Osteocyte (in vitro differentiated cells): ENCODE data around the gene PTPN21. TPM values are rescaled to one million over a fixed set of nuclear protein-coding genes. Genes with fewer than 3 reads are reported as not detected.

Experiments
- DNase-seq: peaks from one replicate; pipeline ENCODE4 v3.0.0; 2021; ENCODE audit warnings: mixed read lengths; ENCODE audit not compliant: unreplicated experiment; ENCODE audit errors: extremely low spot score
- H3K27ac Mint-ChIP-seq: one replicate; pipeline ENCODE4 v1.8.0; 2021; ENCODE audit warnings: mild to moderate bottlenecking, mixed read lengths; ENCODE audit not compliant: unreplicated experiment
- H3K27me3 Mint-ChIP-seq: one replicate; pipeline ENCODE4 v1.8.0; 2021; ENCODE audit warnings: mixed read lengths; ENCODE audit not compliant: unreplicated experiment
- H3K36me3 Mint-ChIP-seq: one replicate; pipeline ENCODE4 v1.8.0; 2021; ENCODE audit warnings: mixed read lengths; ENCODE audit not compliant: unreplicated experiment
- H3K4me1 Mint-ChIP-seq: one replicate; pipeline ENCODE4 v1.8.0; 2021; ENCODE audit warnings: mixed read lengths; ENCODE audit not compliant: unreplicated experiment
- H3K4me3 Mint-ChIP-seq: one replicate; pipeline ENCODE4 v1.8.0; 2021; ENCODE audit warnings: mild to moderate bottlenecking, moderate library complexity, mixed read lengths; ENCODE audit not compliant: unreplicated experiment
- H3K9me3 Mint-ChIP-seq: one replicate; pipeline ENCODE4 v1.8.0; 2021; ENCODE audit warnings: mixed read lengths; ENCODE audit not compliant: unreplicated experiment
- CTCF ChIP-seq: fragments of 200-600 bp; sonication (generic); IDR thresholded peaks from 2 replicates; pipeline ENCODE4 v1.5.0; 2021; ENCODE audit warnings: antibody characterized with exemption, mild to moderate bottlenecking, moderate library complexity
- total RNA-seq: library from RNA; stranded (reverse); gene quantifications from 2 replicates; pipeline ENCODE4 v1.2.1, GENCODE V29; 2021

PTPN21 gene
- total RNA-seq, 1 donor from 2014 or later, result 30.0 TPM

- Mint-ChIP-seq H3K9me3 (peaks cover 8% of the 10 kb centered on the region), H3K27ac (no peak overlapping the region), H3K27me3 (no peaks in the 10 kb centered on the region), H3K36me3 (peaks cover 28% of the 10 kb centered on the region), H3K4me3 (no peak overlapping the region), H3K4me1 (peaks cover 4% of the 10 kb centered on the region)
- DNase-seq, result no peak
- no peak for TF ChIP-seq CTCF
Observed at GRCh38 chr14:88421286-88421685, 133.5 kb downstream of the PTPN21 start.

- Mint-ChIP-seq H3K4me3 (no peak overlapping the region), H3K27ac (no peak overlapping the region), H3K4me1 (peaks cover 3% of the 10 kb centered on the region), H3K27me3 (no peaks in the 10 kb centered on the region), H3K9me3 (peaks cover 14% of the 10 kb centered on the region), H3K36me3 (peaks cover 37% of the 10 kb centered on the region)
- TF ChIP-seq CTCF, result no peak
- DNase-seq, result no peak
Observed at GRCh38 chr14:88420187-88420586, 134.6 kb downstream of the PTPN21 start.

GRCh38 chr14:88417594-88417993 is 137.2 kb downstream of the PTPN21 start:
- H3K36me3 Mint-ChIP-seq, result peaks cover 57% of the 10 kb centered on the region
- DNase-seq, result no peak
- H3K9me3 Mint-ChIP-seq, result peaks cover 30% of the 10 kb centered on the region
- no peaks in the 10 kb centered on the region for H3K27me3 Mint-ChIP-seq
- H3K27ac Mint-ChIP-seq, result no peak overlapping the region
- no peaks in the 10 kb centered on the region for H3K4me1 Mint-ChIP-seq
- TF ChIP-seq CTCF, result no peak
- no peak overlapping the region for H3K4me3 Mint-ChIP-seq

Other genes starting within 250 kb of the PTPN21 start
- gene KCNK10, start 231.7 kb downstream of the PTPN21 start, total RNA-seq, result not detected in 2 replicates
- 10.6 and 13.2 TPM in 2 replicates for gene SPATA7, start 169.3 kb downstream of the PTPN21 start, total RNA-seq
- gene ZC3H14, start 8.0 kb upstream of the PTPN21 start, total RNA-seq, result 63.1 and 68.6 TPM in 2 replicates
- gene EML5, start 237.9 kb upstream of the PTPN21 start, total RNA-seq, result 0.18 and 0.19 TPM in 2 replicates